H1 (cell line): ENCODE data around the gene DDX41. TPM values are rescaled to one million over a fixed set of nuclear protein-coding genes. Genes with fewer than 3 reads are reported as not detected.

Experiments used
- ATF3 ChIP-seq: IDR thresholded peaks from 2 replicates; pipeline ENCODE4 v1.6.1; 2011; ENCODE audit warnings: low read depth, mild to moderate bottlenecking, low read length; ENCODE audit not compliant: insufficient read depth
- GTF2F1 ChIP-seq: IDR thresholded peaks from 2 replicates; pipeline ENCODE4 v1.6.1; 2012; ENCODE audit warnings: low read depth, low read length, improper control_type of control experiment, borderline replicate concordance
- polyA plus RNA-seq, 7 experiments: library from polyadenylated mRNA; depleted of rRNA in 3 of 7; stranded (reverse) in 5 of 7; unstranded in 2 of 7; fragments of >200 nt in 5 of 7; fragments of 200-250 nt in 2 of 7; gene quantifications; 1 replicate in 5 of 7; 2 replicates in 1 of 7; 4 replicates in 1 of 7; pipeline versions ENCODE4 v1.2.1 to v1.2.3, GENCODE V29; 2011 to 2013; ENCODE audit warnings: missing spikeins in 2 of 7, mixed read lengths in 2 of 7
- total RNA-seq: library from RNA; stranded (reverse); fragmentation: NEBNext Ultra II Directional; extraction: Animal tissue kit (Norgen Biotek cat#: 25700); gene quantifications from 2 replicates; pipeline ENCODE4 v1.2.1, GENCODE V29; 2021

The DDX41 gene
- total and polyA plus RNA-seq, 2 of the 8 experiments (the other 6 are each of a cell fraction or from before 2014, with no cell fraction given): 102 to 135 TPM

GRCh38 chr5:177507165-177507564 lies 9.6 kb downstream of the DDX41 start (continued):
- TF ChIP-seq ATF3 (no peak), GTF2F1 (no peak)
- TF ChIP-seq, all 59 proteins: peak for 4
